RWPE2 (cell line): ENCODE measurements around the gene GDNF.

ENCODE experiments used
- ATAC-seq: fragments of 200-7000 bp; cut with Tn5 transposase; 3 replicates; pipeline ENCODE4 v1.9.1; 2021; ENCODE audit warnings: low read depth
- DNase-seq: peaks from one replicate; pipeline ENCODE4 v3.0.0-alpha.2; 2020; ENCODE audit warnings: low spot score
- H3K27ac ChIP-seq: fragments of 450-650 bp; 2 replicates; pipeline ENCODE4 v1.5.1; 2017; ENCODE audit warnings: mild to moderate bottlenecking; ENCODE audit not compliant: poor library complexity, severe bottlenecking
- H3K27me3 ChIP-seq: fragments of 250-450 bp; sonication (Bioruptor Pico); 2 replicates; pipeline ENCODE4 v1.5.1; 2021; ENCODE audit warnings: mild to moderate bottlenecking, moderate library complexity; ENCODE audit not compliant: insufficient read depth, poor library complexity, severe bottlenecking
- H3K36me3 ChIP-seq: fragments of 250-450 bp; sonication (Bioruptor Pico); 2 replicates; pipeline ENCODE4 v1.5.1; 2020; ENCODE audit warnings: low read depth, mild to moderate bottlenecking, moderate library complexity
- H3K4me1 ChIP-seq: fragments of 250-450 bp; sonication (Bioruptor Pico); 2 replicates; pipeline ENCODE4 v1.5.1; 2021; ENCODE audit warnings: mild to moderate bottlenecking, moderate library complexity; ENCODE audit not compliant: insufficient read depth, poor library complexity, severe bottlenecking
- H3K4me3 ChIP-seq: fragments of 250-450 bp; sonication (Bioruptor Pico); 2 replicates; pipeline ENCODE4 v1.5.1; 2021; ENCODE audit warnings: mild to moderate bottlenecking, moderate library complexity; ENCODE audit not compliant: severe bottlenecking
- H3K9me3 ChIP-seq: fragments of 250-450 bp; sonication (Bioruptor Pico); 2 replicates; pipeline ENCODE4 v1.5.1; 2021; ENCODE audit warnings: mild to moderate bottlenecking, moderate library complexity; ENCODE audit not compliant: severe bottlenecking
- CTCF ChIP-seq: fragments of 450-650 bp; IDR thresholded peaks from one replicate; pipeline ENCODE4 v1.5.1; 2017; ENCODE audit warnings: mild to moderate bottlenecking, moderate library complexity; ENCODE audit not compliant: poor library complexity, severe bottlenecking

Gene GDNF

GRCh38 chr5:37769840-37770239 is 70.0 kb downstream of the GDNF start:
- TF ChIP-seq CTCF = no peak
- Histone ChIP-seq H3K27ac (no peak overlapping the region), H3K4me1 (peaks cover 15% of the 10 kb centered on the region), H3K27me3 (no peaks in the 10 kb centered on the region), H3K36me3 (no peaks in the 10 kb centered on the region), H3K4me3 (no peak overlapping the region), H3K9me3 (peaks cover 3% of the 10 kb centered on the region)
- DNase-seq (no peak), ATAC-seq (no peak)

GRCh38 chr5:37769108-37769507 is 70.7 kb downstream of the GDNF start:
- DNase-seq (no peak), ATAC-seq (no peak)
- H3K36me3 ChIP-seq = no peaks in the 10 kb centered on the region
- TF ChIP-seq CTCF = no peak
- no peak overlapping the region for H3K27ac ChIP-seq
- H3K27me3 ChIP-seq = no peaks in the 10 kb centered on the region
- no peaks in the 10 kb centered on the region for H3K9me3 ChIP-seq
- H3K4me3 ChIP-seq = no peak overlapping the region
- peaks cover 15% of the 10 kb centered on the region for H3K4me1 ChIP-seq

GRCh38 chr5:37768371-37768770 is 71.5 kb downstream of the GDNF start:
- no peaks in the 10 kb centered on the region for H3K36me3 ChIP-seq
- ATAC-seq = no peak
- peaks cover 15% of the 10 kb centered on the region for H3K4me1 ChIP-seq
- no peak for TF ChIP-seq CTCF
- H3K27me3 ChIP-seq = no peaks in the 10 kb centered on the region
- no peak overlapping the region for H3K27ac ChIP-seq
- H3K4me3 ChIP-seq = no peak overlapping the region
- no peaks in the 10 kb centered on the region for H3K9me3 ChIP-seq
- no peak for DNase-seq

GRCh38 chr5:37767961-37768360 is 71.9 kb downstream of the GDNF start:
- Histone ChIP-seq H3K36me3 (no peaks in the 10 kb centered on the region), H3K27ac (no peak overlapping the region), H3K4me3 (no peak overlapping the region), H3K27me3 (no peaks in the 10 kb centered on the region), H3K9me3 (no peaks in the 10 kb centered on the region), H3K4me1 (peaks cover 15% of the 10 kb centered on the region)
- no peak for ATAC-seq
- DNase-seq = no peak
- no peak for TF ChIP-seq CTCF

GRCh38 chr5:37767251-37767650 is 72.6 kb downstream of the GDNF start:
- Histone ChIP-seq H3K27me3 (no peaks in the 10 kb centered on the region), H3K9me3 (no peaks in the 10 kb centered on the region), H3K4me3 (no peak overlapping the region), H3K4me1 (peaks cover 14% of the 10 kb centered on the region), H3K36me3 (no peaks in the 10 kb centered on the region), H3K27ac (no peak overlapping the region)
- no peak for TF ChIP-seq CTCF
- DNase-seq (no peak), ATAC-seq (no peak)
